SK-N-SH treated with all-trans-retinoic acid at 6 μM for 48 hours (cell line): ENCODE data around the gene DPP9.

Source experiments
- CSDC2 ChIP-seq: fragments of 250-450 bp; sonication (Bioruptor Pico); IDR thresholded peaks from 2 replicates; pipeline ENCODE4 v1.5.0; 2020; ENCODE audit warnings: mild to moderate bottlenecking, moderate library complexity
- ISL1 ChIP-seq: fragments of 250-450 bp; sonication (Bioruptor Pico); IDR thresholded peaks from 2 replicates; pipeline ENCODE4 v2.1.2; 2022; ENCODE audit warnings: mild to moderate bottlenecking, moderate library complexity
- SNAI2 ChIP-seq: fragments of 250-450 bp; sonication (Bioruptor Pico); IDR thresholded peaks from 2 replicates; pipeline ENCODE4 v1.5.0; 2020; ENCODE audit warnings: mild to moderate bottlenecking, moderate library complexity
- TCF4 ChIP-seq: fragments of 250-450 bp; sonication (Bioruptor Pico); IDR thresholded peaks from 2 replicates; pipeline ENCODE4 v1.8.0; 2021; ENCODE audit warnings: mild to moderate bottlenecking, moderate library complexity, borderline replicate concordance
- TOX ChIP-seq: fragments of 250-450 bp; sonication (Bioruptor Pico); IDR thresholded peaks from 2 replicates; pipeline ENCODE4 v1.8.0; 2021; ENCODE audit warnings: mild to moderate bottlenecking, moderate library complexity, borderline replicate concordance
- ZFP30 ChIP-seq: fragments of 450-650 bp; formaldehyde crosslinking; IDR thresholded peaks from 2 replicates; pipeline ENCODE4 v1.5.0; 2022; ENCODE audit warnings: mild to moderate bottlenecking, moderate library complexity

DNA sequence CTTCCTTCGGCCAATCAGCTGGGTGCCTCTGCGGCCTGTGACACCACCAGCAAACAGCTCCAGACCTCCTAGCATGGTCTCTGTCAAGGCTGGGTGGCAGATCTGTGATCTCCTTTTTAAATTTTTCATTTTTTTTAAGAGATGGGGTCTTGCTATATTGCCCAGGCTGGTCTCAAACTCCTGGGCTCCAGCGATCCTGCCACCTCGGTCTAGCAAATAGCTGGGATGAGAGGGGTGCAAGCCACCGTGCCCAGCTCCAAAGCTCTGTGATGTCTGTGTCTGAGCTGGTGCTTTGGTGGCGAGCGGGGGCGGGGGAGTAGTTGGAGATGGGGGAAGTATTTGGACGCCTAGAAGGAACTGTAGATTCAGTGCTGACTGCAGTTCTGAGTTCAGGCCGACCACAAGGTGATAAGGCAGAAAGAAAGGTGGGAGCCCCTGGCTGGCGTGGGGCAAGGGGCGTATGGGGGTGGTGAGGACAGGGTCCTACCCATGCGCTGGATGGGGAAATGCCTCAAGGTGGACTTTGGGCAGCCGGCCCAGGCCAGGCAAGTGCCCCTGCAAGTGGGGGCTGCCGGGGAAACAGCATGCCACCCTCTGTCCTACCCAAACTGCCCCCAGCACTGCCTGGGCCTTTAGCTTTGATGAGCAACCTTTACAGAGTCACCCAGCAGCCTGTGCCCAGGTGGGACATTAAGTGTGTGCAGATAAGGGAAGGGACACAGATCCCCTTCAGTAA is 5.5 kb downstream of the DPP9 start:
- TF ChIP-seq CSDC2 (CRISPR knock-in tag) (no peak), TCF4 (CRISPR knock-in tag) (no peak), TOX (CRISPR knock-in tag) (no peak), SNAI2 (CRISPR knock-in tag) (no peak), ZFP30 (CRISPR knock-in tag) (no peak), ISL1 (no peak)
